Activated B cell treated with CpG ODN at 0.5 μM for 24 hours (primary cell): ENCODE measurements around the gene MRNIP. TPM values are rescaled to one million over a fixed set of nuclear protein-coding genes. Genes with fewer than 3 reads are reported as not detected.

Source experiments
- ATAC-seq: fragments of 200-7000 bp; cut with Tn5 transposase; one replicate; pipeline ENCODE4 v1.10.0; 2021; ENCODE audit warnings: low read depth, mild to moderate bottlenecking, moderate library complexity
- CTCF ChIA-PET: fragments of 350-600 bp; sonication (Branson Sonifier 250); formaldehyde crosslinking; loops from one replicate; lab custom pipeline; 2021; ENCODE audit warnings: antibody characterized with exemption; lab: Charles Lee
- POLR2A ChIA-PET: fragments of 350-600 bp; sonication (Branson Sonifier 250); formaldehyde crosslinking; loops from one replicate; lab custom pipeline; 2021; ENCODE audit warnings: antibody characterized with exemption; lab: Charles Lee
- DNase-seq: peaks from one replicate; pipeline ENCODE4 v3.0.0; 2022
- H3K27ac Mint-ChIP-seq: one replicate; pipeline ENCODE4 v1.8.0; 2020; ENCODE audit warnings: mixed read lengths
- H3K27me3 Mint-ChIP-seq: one replicate; pipeline ENCODE4 v1.8.0; 2021; ENCODE audit warnings: mixed read lengths
- H3K36me3 Mint-ChIP-seq: one replicate; pipeline ENCODE4 v1.8.0; 2021; ENCODE audit warnings: low read depth, mixed read lengths
- H3K4me1 Mint-ChIP-seq: one replicate; pipeline ENCODE4 v1.8.0; 2021; ENCODE audit warnings: mixed read lengths
- H3K4me3 Mint-ChIP-seq: one replicate; pipeline ENCODE4 v1.8.0; 2020; ENCODE audit warnings: mild to moderate bottlenecking, mixed read lengths
- H3K9me3 Mint-ChIP-seq: one replicate; pipeline ENCODE4 v1.8.0; 2020; ENCODE audit warnings: mixed read lengths
- intact Hi-C: fragments of 100-400 bp; cut with micrococcal nuclease; formaldehyde crosslinking; loops from one replicate; pipeline ENCODE4 v1.15.1; 2024
- total RNA-seq: library from RNA; stranded (reverse); gene quantifications from 2 replicates; pipeline ENCODE4 v1.2.3, GENCODE V29; 2022
- TF ChIP-seq, protein P1 (sequence below): fragments of 200-600 bp; IDR thresholded peaks from one replicate; pipeline ENCODE4 v1.8.0; 2022; ENCODE audit warnings: antibody characterized with exemption, mild to moderate bottlenecking

The MRNIP gene
- total RNA-seq, 1 donor from 2014 or later, result 70.0 TPM

DNA sequence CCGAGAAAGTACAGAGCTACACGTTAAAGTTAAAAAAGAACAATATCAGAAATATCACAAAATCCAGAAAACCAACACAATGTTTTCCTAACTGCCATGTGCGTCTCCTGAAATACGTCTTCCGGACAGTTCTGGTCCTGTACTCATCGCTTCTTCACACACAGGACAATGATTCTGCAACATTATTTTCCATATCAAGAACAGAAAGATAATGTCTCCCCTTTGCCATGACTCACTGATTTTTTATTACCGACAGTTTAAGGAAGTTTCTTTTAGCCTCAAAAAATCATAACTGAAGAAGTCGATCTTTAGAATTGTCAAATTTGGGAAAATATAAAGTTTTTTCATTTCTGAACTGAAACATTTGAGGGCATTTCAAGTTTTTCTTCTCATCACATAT is 46.5 kb upstream of the MRNIP start:
- H3K4me3 Mint-ChIP-seq, result no peak overlapping the region
- ChIA-PET POLR2A (interaction anchor here (1.0 kb wide), 1 partner anchor 70 kb away, joined by 3 read pairs; no protein-coding TSS in a partner anchor), CTCF (interaction anchor here (2.4 kb wide), 1 partner anchor 70 kb away, joined by 10 read pairs; no protein-coding TSS in a partner anchor)
- peaks cover 34% of the 10 kb centered on the region for H3K36me3 Mint-ChIP-seq
- H3K9me3 Mint-ChIP-seq, result no peaks in the 10 kb centered on the region
- peaks cover 29% of the 10 kb centered on the region for H3K4me1 Mint-ChIP-seq
- no peaks in the 10 kb centered on the region for H3K27me3 Mint-ChIP-seq
- intact Hi-C loops, result loop anchor here (5.0 to 10.0 kb wide), 3 partner anchors 83 to 210 kb away; partner anchors contain the start of genes CANX and SQSTM1
- TF ChIP-seq, protein P1, sequence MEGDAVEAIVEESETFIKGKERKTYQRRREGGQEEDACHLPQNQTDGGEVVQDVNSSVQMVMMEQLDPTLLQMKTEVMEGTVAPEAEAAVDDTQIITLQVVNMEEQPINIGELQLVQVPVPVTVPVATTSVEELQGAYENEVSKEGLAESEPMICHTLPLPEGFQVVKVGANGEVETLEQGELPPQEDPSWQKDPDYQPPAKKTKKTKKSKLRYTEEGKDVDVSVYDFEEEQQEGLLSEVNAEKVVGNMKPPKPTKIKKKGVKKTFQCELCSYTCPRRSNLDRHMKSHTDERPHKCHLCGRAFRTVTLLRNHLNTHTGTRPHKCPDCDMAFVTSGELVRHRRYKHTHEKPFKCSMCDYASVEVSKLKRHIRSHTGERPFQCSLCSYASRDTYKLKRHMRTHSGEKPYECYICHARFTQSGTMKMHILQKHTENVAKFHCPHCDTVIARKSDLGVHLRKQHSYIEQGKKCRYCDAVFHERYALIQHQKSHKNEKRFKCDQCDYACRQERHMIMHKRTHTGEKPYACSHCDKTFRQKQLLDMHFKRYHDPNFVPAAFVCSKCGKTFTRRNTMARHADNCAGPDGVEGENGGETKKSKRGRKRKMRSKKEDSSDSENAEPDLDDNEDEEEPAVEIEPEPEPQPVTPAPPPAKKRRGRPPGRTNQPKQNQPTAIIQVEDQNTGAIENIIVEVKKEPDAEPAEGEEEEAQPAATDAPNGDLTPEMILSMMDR, result no peak
- ATAC-seq (no peak), DNase-seq (no peak)
- no peak overlapping the region for H3K27ac Mint-ChIP-seq

DNA sequence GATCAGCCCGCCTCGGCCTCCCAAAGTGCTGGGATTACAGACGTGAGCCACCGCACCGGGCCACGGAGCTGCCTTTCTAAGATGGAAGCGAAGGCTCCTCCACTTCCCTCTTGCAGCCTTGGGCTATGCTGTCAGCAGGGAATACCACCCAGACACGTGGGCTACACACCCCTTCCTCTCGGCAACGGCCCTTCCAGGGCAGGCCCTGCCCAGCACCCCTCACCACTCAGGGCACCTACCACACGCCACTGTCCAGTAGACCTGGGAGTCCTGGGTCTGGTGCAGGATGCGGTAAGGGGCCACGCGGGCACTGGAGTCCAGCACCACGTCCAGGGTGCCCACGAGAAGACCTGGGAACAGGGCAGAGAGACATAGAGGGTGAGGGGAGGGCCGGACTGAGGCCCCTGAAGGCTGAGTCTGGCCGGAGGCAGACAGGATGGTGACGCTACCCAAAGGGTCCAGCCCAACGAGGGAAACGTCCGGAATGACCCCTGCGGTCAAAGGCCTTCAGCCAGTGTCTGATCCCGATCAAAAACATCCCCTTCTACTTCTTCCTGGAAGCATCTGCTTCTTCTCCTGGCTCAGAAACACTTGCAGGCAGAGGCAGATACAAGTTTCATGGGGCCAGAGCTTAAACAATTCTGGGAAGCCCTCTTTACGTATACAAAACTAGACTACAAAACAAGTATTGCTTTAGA is 46.0 kb upstream of the MRNIP start:
- Mint-ChIP-seq H3K9me3 (no peaks in the 10 kb centered on the region), H3K36me3 (peaks cover 40% of the 10 kb centered on the region), H3K4me3 (no peak overlapping the region), H3K27me3 (no peaks in the 10 kb centered on the region), H3K27ac (no peak overlapping the region), H3K4me1 (peaks cover 28% of the 10 kb centered on the region)
- TF ChIP-seq, protein P1, result no peak
- intact Hi-C loops, result loop anchor here (5.0 to 10.0 kb wide), 3 partner anchors 82 to 210 kb away; partner anchors contain the start of genes CANX and SQSTM1
- DNase-seq (no peak), ATAC-seq (no peak)
- ChIA-PET POLR2A (interaction anchor here (1.0 kb wide), 1 partner anchor 71 kb away, joined by 3 read pairs; no protein-coding TSS in a partner anchor), CTCF (interaction anchor here (2.4 kb wide), 1 partner anchor 71 kb away, joined by 10 read pairs; no protein-coding TSS in a partner anchor)

DNA sequence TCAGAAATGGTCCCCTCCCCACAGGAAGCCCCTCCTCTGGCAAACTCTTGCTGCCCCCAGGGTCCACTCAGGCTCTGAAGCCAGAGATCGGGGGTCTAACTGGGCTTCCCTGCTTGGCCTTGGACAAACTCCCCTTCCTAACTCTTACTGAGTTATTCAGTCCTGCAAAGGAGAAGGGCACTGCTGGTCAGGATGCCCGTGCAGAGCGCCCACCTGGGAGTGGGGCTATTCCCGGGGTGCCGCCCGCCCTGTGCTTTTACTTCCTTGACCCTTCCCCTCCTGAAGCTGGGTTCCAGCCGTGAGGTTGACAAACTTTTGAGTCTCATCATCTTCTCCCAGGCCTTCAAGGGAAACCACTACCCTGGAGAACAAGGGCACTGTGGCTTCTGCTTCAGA is 44.1 kb upstream of the MRNIP start:
- CTCF ChIA-PET, result no interaction called here
- intact Hi-C loops, result loop anchor here (10.0 kb wide), 1 partner anchor 208 kb away; the partner anchor contains the start of gene CANX
- Mint-ChIP-seq H3K36me3 (peaks cover 50% of the 10 kb centered on the region), H3K27ac (no peak overlapping the region), H3K27me3 (no peaks in the 10 kb centered on the region), H3K4me1 (peaks cover 18% of the 10 kb centered on the region), H3K4me3 (no peak overlapping the region), H3K9me3 (no peaks in the 10 kb centered on the region)
- DNase-seq (no peak), ATAC-seq (no peak)
- TF ChIP-seq, protein P1, result no peak
- POLR2A ChIA-PET, result no interaction called here

DNA sequence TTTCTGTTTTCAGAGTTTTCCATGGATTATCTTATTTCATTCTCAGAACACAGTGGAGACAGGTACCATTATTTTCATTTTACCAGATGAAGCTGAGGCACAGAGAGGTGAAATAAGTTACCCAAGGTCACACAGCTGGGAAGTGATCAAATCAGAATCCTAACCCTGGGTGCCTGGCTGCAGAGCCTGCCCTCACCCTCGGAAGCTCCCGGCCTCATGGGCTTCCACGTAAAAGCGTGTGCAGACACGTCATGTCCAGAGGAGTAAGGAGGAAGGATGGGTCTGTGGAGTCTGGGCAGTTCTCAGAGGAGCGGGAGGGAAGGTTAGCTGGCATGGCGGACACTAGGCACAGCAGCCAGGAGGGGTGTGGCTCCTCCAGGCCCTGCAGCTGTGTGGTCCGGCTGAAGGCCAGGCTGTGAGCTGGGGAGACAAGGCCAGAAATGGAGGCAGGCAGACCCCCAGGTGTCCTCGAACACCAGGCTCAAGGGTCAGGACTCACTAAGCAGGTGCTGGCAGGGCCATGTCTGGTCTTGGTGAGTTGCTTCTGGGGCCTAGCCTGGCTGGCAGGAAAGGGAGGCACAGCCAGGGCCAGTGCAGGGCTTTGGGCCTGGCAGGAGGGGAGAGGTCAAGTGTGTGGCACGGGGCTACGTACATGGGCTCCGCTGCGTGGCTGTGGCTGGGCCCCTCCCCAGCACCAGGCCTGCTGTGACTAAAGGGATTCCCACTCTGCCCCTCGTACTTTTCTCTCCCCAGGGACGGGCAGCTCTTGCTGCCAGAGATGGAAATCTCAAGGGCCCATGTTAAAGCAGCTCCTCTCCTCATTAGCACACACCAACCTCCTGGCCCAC is 43.5 kb upstream of the MRNIP start:
- ATAC-seq, result no peak
- peaks cover 55% of the 10 kb centered on the region for H3K36me3 Mint-ChIP-seq
- no peaks in the 10 kb centered on the region for H3K9me3 Mint-ChIP-seq
- ChIA-PET CTCF (interaction anchor here (1.1 kb wide), 1 partner anchor 73 kb away, joined by 4 read pairs; no protein-coding TSS in a partner anchor), POLR2A (no interaction called here)
- TF ChIP-seq, protein P1, result no peak
- H3K27me3 Mint-ChIP-seq, result no peaks in the 10 kb centered on the region
- H3K4me3 Mint-ChIP-seq, result no peak overlapping the region
- H3K4me1 Mint-ChIP-seq, result peaks cover 18% of the 10 kb centered on the region
- H3K27ac Mint-ChIP-seq, result no peak overlapping the region
- DNase-seq, result no peak
- intact Hi-C loops, result loop anchor here (10.0 kb wide), 1 partner anchor 207 kb away; the partner anchor contains the start of gene CANX
